WTC11 (cell line): Measurements from ENCODE around the gene MKX. TPM values are rescaled to one million over a fixed set of nuclear protein-coding genes. Genes with fewer than 3 reads are reported as not detected.

Experiments
- ATAC-seq: fragments of 200-7000 bp; cut with Tn5 transposase; 2 replicates; pipeline ENCODE4 v1.10.0; 2021; ENCODE audit warnings: mild to moderate bottlenecking, moderate library complexity
- CTCF ChIA-PET: fragments of 300-600 bp; sonication (Branson Sonifier 250); formaldehyde crosslinking; loops from one replicate; lab custom pipeline; 2021; ENCODE audit warnings: antibody characterized with exemption; lab: Charles Lee
- POLR2A ChIA-PET: fragments of 350-600 bp; sonication (Branson Sonifier 250); formaldehyde crosslinking; loops from one replicate; lab custom pipeline; 2021; ENCODE audit warnings: antibody characterized with exemption; lab: Charles Lee
- DNase-seq: peaks from one replicate; pipeline ENCODE4 v3.0.0; 2021; ENCODE audit warnings: low spot score
- H3K27ac Mint-ChIP-seq: 2 replicates; pipeline ENCODE4 v1.8.0; 2021; ENCODE audit warnings: mixed read lengths
- H3K27me3 Mint-ChIP-seq: 2 replicates; pipeline ENCODE4 v1.8.0; 2021; ENCODE audit warnings: low read depth, mild to moderate bottlenecking, moderate library complexity, mixed read lengths
- H3K36me3 Mint-ChIP-seq: 2 replicates; pipeline ENCODE4 v1.8.0; 2021; ENCODE audit warnings: mixed read lengths
- H3K4me1 Mint-ChIP-seq: 2 replicates; pipeline ENCODE4 v1.8.0; 2022; ENCODE audit warnings: mixed read lengths
- H3K4me3 Mint-ChIP-seq: 2 replicates; pipeline ENCODE4 v1.8.0; 2021; ENCODE audit warnings: mild to moderate bottlenecking, moderate library complexity, mixed read lengths
- H3K9me3 Mint-ChIP-seq: 2 replicates; pipeline ENCODE4 v1.8.0; 2021; ENCODE audit warnings: mixed read lengths
- ATF1 ChIP-seq: sonication (generic); formaldehyde crosslinking; IDR thresholded peaks from 2 replicates; pipeline ENCODE4 v1.8.1; 2023; ENCODE audit warnings: mild to moderate bottlenecking, moderate library complexity, missing genetic modification reagents
- CBFB ChIP-seq: sonication (generic); formaldehyde crosslinking; IDR thresholded peaks from 2 replicates; pipeline ENCODE4 v1.8.1; 2022; ENCODE audit warnings: mild to moderate bottlenecking, low read depth, missing genetic modification reagents
- FOXK1 ChIP-seq: sonication (generic); formaldehyde crosslinking; IDR thresholded peaks from 2 replicates; pipeline ENCODE4 v1.8.0; 2022; ENCODE audit warnings: mild to moderate bottlenecking, moderate library complexity, missing genetic modification reagents
- GTF2I ChIP-seq: fragments of 250-450 bp; sonication (Bioruptor Pico); conservative IDR thresholded peaks from 2 replicates; pipeline ENCODE4 v1.4.0; 2021; ENCODE audit warnings: mild to moderate bottlenecking
- HMGXB4 ChIP-seq: sonication (generic); formaldehyde crosslinking; IDR thresholded peaks from 2 replicates; pipeline ENCODE4 v1.8.1; 2023; ENCODE audit warnings: mild to moderate bottlenecking, moderate library complexity, missing genetic modification reagents
- IRF1 ChIP-seq: sonication (generic); formaldehyde crosslinking; IDR thresholded peaks from 2 replicates; pipeline ENCODE4 v1.8.0; 2023; ENCODE audit warnings: missing genetic modification reagents
- KAT7 ChIP-seq: sonication (generic); formaldehyde crosslinking; IDR thresholded peaks from 2 replicates; pipeline ENCODE4 v1.8.1; 2023; ENCODE audit warnings: missing genetic modification reagents, mild to moderate bottlenecking, borderline replicate concordance
- NR3C1 ChIP-seq: sonication (generic); formaldehyde crosslinking; conservative IDR thresholded peaks from 2 replicates; pipeline ENCODE4 v1.8.1; 2023; ENCODE audit warnings: low read depth, mild to moderate bottlenecking, missing genetic modification reagents
- SOX15 ChIP-seq: fragments of 250-450 bp; sonication (Bioruptor Pico); IDR thresholded peaks from 2 replicates; pipeline ENCODE4 v1.9.0; 2021; ENCODE audit warnings: mild to moderate bottlenecking
- SP1 ChIP-seq: sonication (generic); formaldehyde crosslinking; conservative IDR thresholded peaks from 2 replicates; pipeline ENCODE4 v1.8.1; 2022; ENCODE audit warnings: missing genetic modification reagents
- STAT6 ChIP-seq: sonication (generic); formaldehyde crosslinking; conservative IDR thresholded peaks from 2 replicates; pipeline ENCODE4 v1.8.1; 2023; ENCODE audit warnings: mild to moderate bottlenecking, low read depth, missing genetic modification reagents, moderate library complexity
- TP53 ChIP-seq: sonication (generic); formaldehyde crosslinking; IDR thresholded peaks from 2 replicates; pipeline ENCODE4 v1.8.1; 2023; ENCODE audit warnings: mild to moderate bottlenecking, missing genetic modification reagents
- ZBTB21 ChIP-seq: sonication (generic); formaldehyde crosslinking; IDR thresholded peaks from 2 replicates; pipeline ENCODE4 v1.8.1; 2023; ENCODE audit warnings: mild to moderate bottlenecking, missing genetic modification reagents, borderline replicate concordance
- ZNF532 ChIP-seq: fragments of 250-450 bp; sonication (Bioruptor Pico); IDR thresholded peaks from 2 replicates; pipeline ENCODE4 v1.9.0; 2021; ENCODE audit warnings: mild to moderate bottlenecking, borderline replicate concordance
- total RNA-seq: library from RNA; stranded (reverse); gene quantifications from 3 replicates; pipeline ENCODE4 v1.2.3, GENCODE V29; 2021
- TF ChIP-seq, protein P1 (sequence below): fragments of 250-450 bp; sonication (Bioruptor Pico); IDR thresholded peaks from 2 replicates; pipeline ENCODE4 v1.9.0; 2021; ENCODE audit warnings: mild to moderate bottlenecking

Gene MKX
- total RNA-seq, 1 experiment from 2014 or later: 1.2 TPM

- ChIA-PET CTCF (no interaction called here), POLR2A (no interaction called here)
- H3K27me3 Mint-ChIP-seq: no peaks in the 10 kb centered on the region
- no peak for ATAC-seq
- peaks cover 17% of the 10 kb centered on the region for H3K4me1 Mint-ChIP-seq
- H3K36me3 Mint-ChIP-seq: no peaks in the 10 kb centered on the region
- no peak for TF ChIP-seq FOXK1 (CRISPR knock-in tag)
- TF ChIP-seq SP1 (CRISPR knock-in tag): no peak
- TF ChIP-seq ATF1 (CRISPR knock-in tag): no peak
- TF ChIP-seq NR3C1 (CRISPR knock-in tag): no peak
- TF ChIP-seq IRF1 (CRISPR knock-in tag): no peak
- no peak for TF ChIP-seq SOX15 (CRISPR knock-in tag)
- no peak for TF ChIP-seq TP53
- no peak for DNase-seq
- no peak overlapping the region for H3K4me3 Mint-ChIP-seq
- no peak overlapping the region for H3K27ac Mint-ChIP-seq
- 0 out of 2 replicates have a peak, but pooled peaks cover 4% of the 10 kb centered on the region for H3K9me3 Mint-ChIP-seq
These were observed 49.2 kb downstream of the MKX start for GRCh38 chr10:27696466-27696865.

DNA sequence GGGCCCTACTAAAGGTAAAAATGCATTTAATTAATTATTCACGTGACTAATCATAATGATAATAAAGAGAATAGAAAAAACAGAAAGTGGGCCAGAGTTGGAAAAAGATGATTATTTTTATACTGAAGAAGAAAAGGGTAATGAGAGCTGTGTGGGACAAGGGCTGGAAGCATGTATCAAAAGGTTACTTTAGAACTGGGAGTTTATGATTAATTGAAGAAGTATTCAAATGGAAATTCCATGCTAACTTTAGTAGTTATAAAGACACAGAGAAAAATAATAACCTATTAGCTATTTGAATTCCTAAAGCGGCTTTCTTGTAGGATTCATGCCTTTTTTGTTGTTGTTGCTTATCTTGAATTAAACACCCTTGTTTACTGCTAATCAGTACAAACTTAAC lies 49.9 kb downstream of the MKX start:
- H3K36me3 Mint-ChIP-seq: no peaks in the 10 kb centered on the region
- H3K27me3 Mint-ChIP-seq: no peaks in the 10 kb centered on the region
- ChIA-PET POLR2A (interaction anchor here (0.6 kb wide), 1 partner anchor 604 kb away, joined by 6 read pairs; no protein-coding TSS in a partner anchor), CTCF (no interaction called here)
- H3K9me3 Mint-ChIP-seq: peaks cover 8% of the 10 kb centered on the region
- no peak overlapping the region for H3K4me3 Mint-ChIP-seq
- DNase-seq: no peak
- no peak for TF ChIP-seq FOXK1 (CRISPR knock-in tag)
- no peak for TF ChIP-seq GTF2I (CRISPR knock-in tag)
- TF ChIP-seq HMGXB4 (CRISPR knock-in tag): no peak
- no peak for TF ChIP-seq ZNF532 (CRISPR knock-in tag)
- TF ChIP-seq ZBTB21 (CRISPR knock-in tag): no peak
- TF ChIP-seq, protein P1, sequence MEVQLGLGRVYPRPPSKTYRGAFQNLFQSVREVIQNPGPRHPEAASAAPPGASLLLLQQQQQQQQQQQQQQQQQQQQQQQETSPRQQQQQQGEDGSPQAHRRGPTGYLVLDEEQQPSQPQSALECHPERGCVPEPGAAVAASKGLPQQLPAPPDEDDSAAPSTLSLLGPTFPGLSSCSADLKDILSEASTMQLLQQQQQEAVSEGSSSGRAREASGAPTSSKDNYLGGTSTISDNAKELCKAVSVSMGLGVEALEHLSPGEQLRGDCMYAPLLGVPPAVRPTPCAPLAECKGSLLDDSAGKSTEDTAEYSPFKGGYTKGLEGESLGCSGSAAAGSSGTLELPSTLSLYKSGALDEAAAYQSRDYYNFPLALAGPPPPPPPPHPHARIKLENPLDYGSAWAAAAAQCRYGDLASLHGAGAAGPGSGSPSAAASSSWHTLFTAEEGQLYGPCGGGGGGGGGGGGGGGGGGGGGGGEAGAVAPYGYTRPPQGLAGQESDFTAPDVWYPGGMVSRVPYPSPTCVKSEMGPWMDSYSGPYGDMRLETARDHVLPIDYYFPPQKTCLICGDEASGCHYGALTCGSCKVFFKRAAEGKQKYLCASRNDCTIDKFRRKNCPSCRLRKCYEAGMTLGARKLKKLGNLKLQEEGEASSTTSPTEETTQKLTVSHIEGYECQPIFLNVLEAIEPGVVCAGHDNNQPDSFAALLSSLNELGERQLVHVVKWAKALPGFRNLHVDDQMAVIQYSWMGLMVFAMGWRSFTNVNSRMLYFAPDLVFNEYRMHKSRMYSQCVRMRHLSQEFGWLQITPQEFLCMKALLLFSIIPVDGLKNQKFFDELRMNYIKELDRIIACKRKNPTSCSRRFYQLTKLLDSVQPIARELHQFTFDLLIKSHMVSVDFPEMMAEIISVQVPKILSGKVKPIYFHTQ: no peak
- TF ChIP-seq KAT7 (CRISPR knock-in tag): no peak
- no peak for TF ChIP-seq CBFB (CRISPR knock-in tag)
- TF ChIP-seq STAT6 (CRISPR knock-in tag): no peak
- ATAC-seq: no peak
- peaks cover 17% of the 10 kb centered on the region for H3K4me1 Mint-ChIP-seq
- no peak overlapping the region for H3K27ac Mint-ChIP-seq
